GM08714 (cell line): ENCODE data around the gene COA3.

Experiments
- H3K4me3 ChIP-seq: fragments of 200-500 bp; sonication (Bioruptor generic); 2 replicates; pipeline ENCODE4 v1.5.1; 2014; ENCODE audit warnings: mild to moderate bottlenecking, low read length, inconsistent platforms
- ZNF274 ChIP-seq: IDR thresholded peaks from 2 replicates; pipeline ENCODE4 v1.6.1; 2012; ENCODE audit warnings: mild to moderate bottlenecking, low read depth, low read length

Gene COA3, protein sequence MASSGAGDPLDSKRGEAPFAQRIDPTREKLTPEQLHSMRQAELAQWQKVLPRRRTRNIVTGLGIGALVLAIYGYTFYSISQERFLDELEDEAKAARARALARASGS

DNA sequence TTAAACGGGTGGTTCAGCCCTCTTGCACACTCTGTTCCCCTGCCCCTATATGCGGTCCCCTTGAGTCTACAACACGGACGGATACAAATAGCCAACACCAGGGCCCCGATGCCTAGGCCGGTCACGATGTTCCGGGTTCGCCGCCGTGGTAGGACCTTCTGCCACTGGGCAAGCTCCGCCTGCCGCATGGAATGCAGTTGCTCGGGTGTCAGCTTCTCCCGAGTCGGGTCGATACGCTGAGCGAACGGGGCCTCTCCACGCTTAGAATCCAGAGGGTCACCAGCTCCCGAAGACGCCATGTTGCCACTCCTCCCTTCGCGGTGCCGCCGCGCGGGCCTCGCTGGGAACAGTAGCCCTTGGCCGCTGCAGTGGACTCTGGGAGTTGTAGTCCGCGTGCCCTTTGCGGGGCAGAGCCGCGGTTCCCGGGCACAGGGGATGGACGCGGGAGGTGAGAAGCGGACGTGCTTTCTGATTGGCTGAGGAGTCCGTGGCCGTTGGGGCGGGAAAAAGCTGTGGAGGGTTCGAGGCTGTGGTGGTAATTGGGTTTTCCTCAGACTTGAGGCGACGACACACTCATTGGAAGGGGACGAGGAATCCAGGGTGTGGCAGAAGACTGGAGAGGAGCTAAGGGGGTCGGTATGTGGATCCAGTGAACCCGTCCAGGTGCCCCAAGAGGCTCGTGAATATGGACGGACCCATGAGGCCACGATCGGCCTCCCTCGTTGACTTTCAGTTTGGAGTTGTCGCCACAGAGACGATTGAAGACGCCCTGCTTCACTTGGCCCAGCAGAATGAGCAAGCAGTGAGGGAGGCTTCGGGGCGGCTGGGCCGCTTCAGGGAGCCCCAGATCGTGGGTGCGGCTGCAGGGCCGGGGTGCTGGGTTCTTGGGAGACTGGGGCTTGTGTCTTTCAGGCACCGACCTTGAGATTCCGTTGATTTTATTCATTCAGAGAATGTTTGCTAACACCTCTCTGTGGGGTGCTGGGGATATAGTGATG is at the start of gene COA3, which contains the start of gene CNTD1:
COA3 (minus strand) TSS at position 322 of the 998 bp plus-strand sequence; CDS start at position 299, 23 bp downstream.
CNTD1 (plus strand) TSS at position 479 of the 998 bp plus-strand sequence; CDS start at position 686, 207 bp downstream.
- peak within 1 kb of the TSS; percentile 88 for H3K4me3 ChIP-seq
- no peak for TF ChIP-seq ZNF274

DNA sequence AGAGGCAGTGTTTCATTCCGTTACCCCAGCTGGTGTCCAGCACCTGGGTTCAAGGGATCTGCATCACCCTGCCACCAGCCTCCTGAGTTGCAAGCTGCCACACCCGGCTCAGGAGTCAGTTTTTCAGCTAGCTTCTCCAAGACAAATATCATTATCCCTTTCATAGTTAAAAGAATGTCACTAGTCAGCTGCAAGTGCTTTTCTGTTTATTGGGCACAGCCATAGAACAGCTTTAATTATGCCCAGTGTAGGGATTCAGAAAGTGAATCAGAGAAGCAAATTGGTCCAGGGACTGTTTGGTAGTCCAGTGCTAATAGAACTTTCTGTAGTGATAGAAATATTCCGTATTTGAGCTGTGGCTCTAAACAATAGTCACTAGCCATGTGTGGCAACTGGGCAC is 49.6 kb upstream of the COA3 start:
- TF ChIP-seq ZNF274: no peak
- no peak overlapping the region for H3K4me3 ChIP-seq

GRCh38 chr17:42846594-42847280 is 48.2 kb upstream of the COA3 start:
- TF ChIP-seq ZNF274: no peak
- no peak overlapping the region for H3K4me3 ChIP-seq

- no peak overlapping the region for H3K4me3 ChIP-seq
- TF ChIP-seq ZNF274: no peak
Measured at GRCh38 chr17:42845918-42846593, 47.6 kb upstream of the COA3 start.

DNA sequence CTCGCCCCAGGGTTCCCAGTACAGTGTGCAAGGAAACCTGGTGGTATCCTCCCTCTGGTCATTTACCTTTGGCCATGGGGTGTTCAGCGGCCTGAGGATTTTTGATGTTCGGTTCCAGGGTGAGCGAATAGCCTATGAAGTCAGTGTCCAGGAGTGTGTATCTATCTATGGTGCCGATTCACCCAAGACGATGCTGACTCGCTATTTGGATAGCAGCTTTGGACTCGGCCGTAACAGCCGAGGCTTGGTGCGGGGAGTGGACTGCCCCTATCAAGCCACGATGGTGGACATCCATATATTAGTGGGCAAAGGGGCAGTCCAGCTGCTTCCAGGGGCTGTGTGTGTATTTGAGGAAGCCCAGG is 47.0 kb upstream of the COA3 start:
- TF ChIP-seq ZNF274: no peak
- H3K4me3 ChIP-seq: no peak overlapping the region

GRCh38 chr17:42844761-42845555 is 46.5 kb upstream of the COA3 start:
- no peak for TF ChIP-seq ZNF274
- H3K4me3 ChIP-seq: no peak overlapping the region

DNA sequence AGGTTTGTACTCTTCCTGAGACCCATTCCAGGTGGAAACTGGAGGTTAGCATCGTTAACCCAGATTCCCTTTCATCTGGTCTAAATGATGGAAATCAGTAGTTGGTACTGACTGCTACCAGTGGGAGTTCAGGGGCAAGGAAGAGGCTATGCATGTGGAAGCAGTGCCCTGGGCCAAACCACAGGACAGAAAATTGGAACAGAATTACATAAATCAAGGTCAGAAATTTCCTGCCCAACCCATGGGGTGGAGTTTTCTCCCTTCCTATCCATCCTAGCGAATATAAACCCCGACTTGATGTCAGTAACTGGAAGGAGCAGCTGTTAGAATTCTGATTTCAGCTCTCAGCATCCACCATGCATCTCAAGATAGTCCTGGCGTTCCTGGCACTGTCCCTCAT is 45.8 kb upstream of the COA3 start, which contains the start of gene AOC2:
AOC2 (plus strand) TSS at position 310 of the 400 bp plus-strand sequence; CDS start at position 357, 47 bp downstream.
- TF ChIP-seq ZNF274: no peak
- no peak within 1 kb of the TSS for H3K4me3 ChIP-seq

DNA sequence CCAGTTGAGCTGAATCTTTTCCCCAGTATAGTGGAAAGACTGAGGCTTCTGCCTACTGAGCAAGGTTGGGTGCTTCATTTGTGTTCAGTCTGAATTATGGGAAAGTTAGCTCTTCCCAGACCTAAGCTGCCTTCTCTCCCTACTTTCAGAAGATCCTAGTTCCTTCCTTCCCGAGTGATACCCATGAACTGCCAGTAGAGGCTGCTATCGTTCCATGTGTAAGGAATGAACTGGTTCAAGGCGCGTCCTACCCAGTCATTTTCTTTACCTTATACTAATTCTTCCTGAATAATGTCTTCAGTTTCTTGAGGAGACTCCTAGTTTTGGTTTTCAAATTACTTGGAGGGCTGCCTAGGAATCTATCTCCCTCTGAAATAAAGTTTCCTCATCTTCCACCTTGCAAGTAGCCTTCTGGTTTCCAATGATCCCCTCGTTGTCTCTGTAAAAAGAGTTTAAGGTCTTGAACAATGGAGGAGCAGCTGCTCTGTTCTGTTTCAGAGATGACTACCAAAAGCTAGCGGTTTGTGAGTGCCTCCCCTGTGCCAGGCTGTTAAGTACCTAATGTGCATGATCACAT is 44.9 kb upstream of the COA3 start:
- TF ChIP-seq ZNF274: no peak

GRCh38 chr17:42841975-42842685 is 43.6 kb upstream of the COA3 start:
- TF ChIP-seq ZNF274: no peak
- H3K4me3 ChIP-seq: no peak overlapping the region

More for the DNA sequence above, 44.9 kb upstream of the COA3 start:
- H3K4me3 ChIP-seq: no peak overlapping the region

GRCh38 chr17:42835732-42836131 is 37.2 kb upstream of the COA3 start:
- H3K4me3 ChIP-seq: no peak overlapping the region
- no peak for TF ChIP-seq ZNF274

- no peak for TF ChIP-seq ZNF274
- peak overlapping the region; percentile 95 for H3K4me3 ChIP-seq
Measured at GRCh38 chr17:42833767-42834422, 35.4 kb upstream of the COA3 start.

DNA sequence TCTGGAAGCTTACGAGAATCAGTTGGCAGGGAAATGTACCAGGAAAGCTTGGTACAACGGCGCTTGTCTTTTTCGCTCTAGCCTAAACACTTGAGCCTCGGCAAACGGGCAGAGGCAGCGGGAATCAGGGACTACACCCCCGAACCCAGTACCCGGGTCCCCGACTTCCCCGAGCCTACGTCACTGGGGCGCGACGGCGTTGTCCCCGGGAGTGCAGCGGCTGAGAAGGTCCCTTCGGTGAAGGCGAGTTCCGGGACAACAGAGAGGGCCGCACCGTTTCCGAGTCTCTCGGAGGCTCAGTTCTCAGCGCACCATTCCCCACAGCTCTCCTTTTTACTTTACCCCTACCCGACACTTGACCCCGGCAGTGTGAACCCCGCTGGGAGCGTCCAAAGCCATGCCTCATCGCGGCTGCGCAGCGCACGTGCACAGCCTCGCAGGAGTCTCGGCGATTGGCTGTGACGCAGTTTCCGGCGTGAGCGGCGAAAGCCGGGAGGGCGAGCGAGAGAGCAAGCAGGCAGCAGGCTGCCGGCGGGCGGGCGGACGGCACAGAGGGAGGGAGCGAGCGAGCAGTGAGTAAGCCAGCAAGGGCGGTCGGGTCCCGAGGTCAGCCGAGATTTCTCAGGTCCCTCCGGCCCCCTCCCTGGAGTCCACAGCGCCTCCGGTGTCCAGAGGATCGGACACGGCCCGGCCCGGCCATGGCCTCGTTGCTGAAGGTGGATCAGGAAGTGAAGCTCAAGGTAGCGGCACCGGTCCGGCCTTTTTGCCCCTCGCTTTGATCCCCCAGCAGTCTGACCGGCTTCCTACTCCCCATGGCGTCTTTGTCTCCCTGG is 34.6 kb upstream of the COA3 start, which contains the start of gene PSME3:
PSME3 (plus strand) TSS at position 464 of the 833 bp plus-strand sequence; CDS start at position 699, 235 bp downstream.
- no peak for TF ChIP-seq ZNF274

More for the DNA sequence above, 34.6 kb upstream of the COA3 start, which contains the start of gene PSME3:
- peak within 1 kb of the TSS; percentile 95 for H3K4me3 ChIP-seq
